GM21619 (cell line): ENCODE results near the gene ATP11A.

Experiments
- ATAC-seq: cut with Tn5 transposase; IDR thresholded peaks from one replicate; pipeline ENCODE4 v1.9.1; 2021; ENCODE audit not compliant: unreplicated experiment

Gene ATP11A

GRCh38 chr13:112690283-112690929 is 568 bp downstream of the ATP11A start:
- peak; percentile 19 for ATAC-seq

DNA sequence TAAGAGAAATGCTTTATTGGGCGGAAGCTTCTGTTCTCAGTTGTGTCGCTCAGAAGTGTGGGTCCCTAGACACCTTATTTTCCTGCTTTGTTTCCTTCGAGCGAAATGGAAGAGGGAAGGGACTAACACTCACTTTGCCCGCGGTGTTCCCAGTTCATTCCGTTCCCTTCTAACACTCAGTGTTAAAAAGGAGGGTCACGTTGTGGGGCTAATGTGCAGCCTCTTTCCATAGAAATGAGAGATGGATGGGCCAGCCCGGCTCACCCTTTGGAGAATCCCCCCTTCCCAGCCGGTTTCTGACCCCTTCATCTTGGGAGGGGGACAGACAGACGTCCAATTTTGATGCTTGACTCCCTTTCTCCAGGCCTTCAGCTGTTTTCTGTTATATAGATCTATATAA is 2.3 kb downstream of the ATP11A start:
- ATAC-seq, result no peak

GRCh38 chr13:112692586-112692985 is 2.7 kb downstream of the ATP11A start:
- no peak for ATAC-seq

DNA sequence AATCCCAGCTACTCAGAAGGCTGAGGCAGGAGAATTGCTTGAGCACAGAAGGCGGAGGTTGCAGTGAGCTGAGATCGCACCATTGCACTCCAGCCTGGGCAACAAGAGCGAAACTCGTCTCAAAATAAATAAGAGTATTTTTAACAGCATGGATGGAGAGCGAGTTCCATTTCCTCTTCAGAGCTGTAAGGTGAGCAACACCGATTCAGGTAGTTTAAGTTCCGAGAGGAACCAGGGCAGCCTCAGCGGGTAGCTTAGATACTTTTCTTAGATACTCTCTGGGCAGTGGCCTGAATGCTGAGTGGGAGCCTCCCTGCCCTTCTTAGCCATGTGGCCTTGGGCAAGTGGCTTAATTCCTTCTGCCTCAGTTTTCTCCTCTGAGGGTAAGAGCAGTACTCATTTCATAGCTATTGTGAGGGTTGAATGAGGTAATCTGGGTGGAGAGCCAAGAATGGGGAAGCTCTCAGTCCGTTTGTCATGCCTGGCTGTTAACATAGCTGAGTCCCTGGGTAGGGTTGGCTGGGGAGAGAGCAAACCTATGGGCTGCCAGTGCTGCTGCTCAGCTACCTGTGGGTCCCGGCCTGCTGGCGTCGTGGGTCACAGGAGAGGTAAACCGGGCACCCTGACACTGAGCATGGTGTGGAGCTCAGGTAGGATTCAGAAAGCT is 4.1 kb downstream of the ATP11A start:
- ATAC-seq, result no peak

DNA sequence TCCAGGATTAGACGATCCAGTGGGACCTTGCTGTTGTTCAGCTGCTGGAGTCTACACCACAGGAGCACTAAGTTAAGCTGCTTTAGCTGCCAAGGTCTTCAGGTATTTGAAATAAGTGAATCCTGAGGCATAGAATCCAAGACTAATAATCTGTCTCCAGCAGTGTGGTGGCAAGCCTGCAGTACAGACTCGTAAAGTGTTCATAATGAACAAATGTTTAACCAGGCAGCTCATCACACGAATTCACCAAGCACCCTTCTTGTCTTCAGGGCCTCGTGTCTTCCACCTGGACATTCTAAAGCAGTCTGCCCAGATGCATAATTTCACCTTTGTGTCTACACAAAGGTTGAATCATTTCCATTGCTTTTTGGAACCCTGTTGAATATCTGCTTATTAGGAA is 5.3 kb downstream of the ATP11A start:
- no peak for ATAC-seq

DNA sequence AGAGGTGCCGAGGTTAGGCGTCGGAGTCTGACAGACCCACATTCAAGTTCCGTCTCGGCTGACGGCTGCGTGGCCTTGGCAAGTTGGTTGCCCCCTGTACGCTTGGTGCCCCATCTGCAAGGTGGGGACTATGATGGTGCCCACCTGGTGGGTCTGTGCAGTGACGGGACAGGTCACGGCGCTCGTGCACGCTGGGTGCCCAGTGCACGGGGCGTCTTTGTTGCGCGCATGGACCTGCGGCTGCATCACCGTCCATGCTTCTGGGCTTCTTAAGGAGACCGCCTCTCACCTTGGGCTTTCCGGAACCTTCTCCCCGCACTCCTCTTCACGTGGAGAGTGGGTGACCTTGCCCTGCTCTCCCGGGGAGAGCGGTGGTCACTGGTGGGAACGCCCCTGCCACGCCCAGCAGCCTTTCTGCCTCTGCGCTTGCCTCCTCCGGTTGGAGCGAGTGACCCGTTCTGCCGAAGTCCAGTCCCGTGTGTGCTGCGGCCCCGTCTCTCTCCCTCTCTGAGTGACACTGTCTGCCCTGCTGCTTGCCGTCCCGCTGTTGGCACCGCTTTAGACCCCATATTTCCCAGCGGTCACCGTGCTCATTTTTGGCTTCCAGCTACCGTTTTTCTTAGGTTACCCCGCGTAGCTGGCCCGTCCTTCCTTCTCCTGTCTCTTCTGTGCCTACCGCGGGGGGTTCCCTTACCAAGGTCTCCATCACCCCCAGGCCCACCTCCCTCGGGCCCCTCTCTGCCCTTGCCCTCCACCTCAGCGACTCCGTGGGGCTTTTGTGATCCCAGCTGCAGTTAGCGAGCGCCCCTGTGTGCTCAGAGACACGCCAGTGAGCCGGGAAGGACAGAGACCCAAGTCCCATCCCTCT is 6.4 kb downstream of the ATP11A start:
- no peak for ATAC-seq

DNA sequence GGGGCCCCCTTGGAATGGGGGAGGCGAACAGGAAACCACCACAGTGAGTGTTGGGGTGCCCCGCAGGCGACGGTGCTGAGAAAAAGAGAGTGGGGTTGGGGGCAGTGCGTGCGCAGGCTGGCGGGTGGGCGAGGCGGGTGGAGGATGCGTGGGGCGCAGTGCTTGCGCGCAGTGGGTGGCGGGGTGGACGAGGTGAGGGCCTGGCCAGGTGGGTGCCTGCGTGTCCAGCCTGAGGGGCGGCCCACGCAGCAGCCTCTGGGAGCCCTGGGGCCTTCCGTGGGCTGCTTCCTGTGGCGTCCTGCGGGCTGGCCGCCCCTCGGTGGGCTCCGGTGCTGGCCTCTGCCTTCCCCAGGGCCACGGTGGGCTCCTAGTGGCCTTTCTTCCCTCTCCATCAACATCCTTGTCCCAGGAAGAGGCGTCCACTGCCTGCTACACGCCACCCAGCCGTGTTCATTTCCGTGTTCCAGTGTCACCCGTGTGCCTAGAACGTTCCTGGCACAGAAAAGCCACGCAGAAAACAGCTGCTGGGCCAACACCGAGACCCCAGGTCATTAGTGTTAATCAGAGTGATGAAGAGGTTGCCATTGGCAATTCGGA is 7.1 kb downstream of the ATP11A start:
- ATAC-seq, result no peak

DNA sequence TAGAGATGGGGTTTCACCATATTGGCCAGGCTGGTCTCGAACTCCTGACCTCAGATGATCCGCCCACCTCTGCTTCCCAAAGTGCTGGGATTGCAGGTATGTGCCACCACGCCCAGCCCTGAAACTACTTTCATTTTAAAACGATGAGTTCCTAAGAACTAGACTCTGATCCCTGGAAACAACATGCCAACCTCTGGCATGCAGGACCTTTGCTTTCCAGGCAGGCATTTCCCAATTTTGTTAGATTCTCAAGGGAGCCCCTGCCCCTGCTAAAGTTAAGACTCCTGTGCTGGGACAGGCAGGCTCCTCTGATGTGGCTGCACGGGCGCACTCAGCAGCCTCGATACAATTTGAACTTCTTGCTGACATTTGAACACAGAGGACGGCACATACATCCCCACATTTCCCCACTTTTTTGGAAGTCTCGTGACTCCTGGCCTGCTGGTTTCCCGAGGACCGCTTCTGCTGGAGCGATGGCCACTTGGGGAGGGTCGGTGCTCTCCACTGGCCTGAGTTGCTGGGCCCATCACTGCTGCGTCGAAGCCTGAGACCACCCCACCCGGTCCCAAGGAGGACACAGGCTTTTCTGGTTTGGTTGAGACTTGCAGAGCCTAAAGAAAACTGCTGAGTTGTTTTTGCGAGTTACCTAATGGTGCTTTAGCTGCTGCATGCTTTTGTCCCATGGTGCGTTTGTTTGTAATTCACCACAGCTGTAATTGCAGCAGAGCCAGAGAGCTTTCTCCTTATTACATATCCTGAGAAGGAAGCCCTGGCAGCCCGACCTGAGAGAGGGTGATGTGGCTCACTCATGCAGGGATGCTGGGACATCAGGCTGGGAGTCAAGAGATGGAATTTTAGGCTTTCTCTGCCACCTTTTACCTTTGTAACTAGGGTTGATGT is 8.2 kb downstream of the ATP11A start:
- ATAC-seq, result no peak

- ATAC-seq, result no peak
These were observed 9.6 kb downstream of the ATP11A start for GRCh38 chr13:112699322-112699918.

DNA sequence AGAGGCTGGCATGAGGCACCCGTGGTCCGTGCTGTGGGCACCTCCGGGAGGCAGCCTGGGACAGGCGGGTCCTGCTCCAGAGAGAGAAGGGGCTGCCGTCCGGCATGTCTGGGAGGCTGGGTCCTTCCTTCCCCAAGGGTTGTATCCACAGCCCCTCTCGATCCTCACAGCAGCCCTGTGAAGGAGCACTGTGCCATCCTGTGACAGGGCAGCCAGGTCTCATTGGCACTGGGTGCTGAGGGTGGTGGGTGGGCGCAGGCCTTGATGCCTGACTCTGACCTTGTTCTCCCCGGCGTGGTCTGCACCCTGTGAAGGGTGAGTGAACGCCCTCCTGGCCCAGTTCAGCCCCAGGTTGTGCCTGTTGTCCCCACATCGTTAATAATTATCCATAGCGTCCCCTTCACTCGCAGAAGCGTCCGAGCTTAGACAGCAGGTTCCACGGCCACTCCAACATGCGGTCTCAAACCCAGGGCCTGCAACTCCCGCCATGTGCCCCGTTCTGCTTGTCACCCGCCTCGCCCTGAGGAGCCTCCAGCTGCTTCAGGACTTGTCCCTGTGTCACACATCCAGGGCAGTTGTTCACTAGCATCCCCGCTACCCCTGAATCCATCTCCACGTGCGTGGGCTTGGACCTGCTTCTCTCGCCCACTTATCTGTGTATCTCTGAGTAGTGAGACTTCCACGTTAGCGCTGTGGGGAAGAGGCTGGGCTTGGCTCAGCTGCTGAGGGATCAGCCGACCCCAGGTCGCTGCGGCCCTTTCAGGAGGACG is 10.6 kb downstream of the ATP11A start:
- ATAC-seq, result no peak

- no peak for ATAC-seq
These were observed 12.6 kb downstream of the ATP11A start for GRCh38 chr13:112702341-112702985.

- no peak for ATAC-seq
These were observed 13.1 kb downstream of the ATP11A start for GRCh38 chr13:112702986-112703379.

GRCh38 chr13:112703449-112704284 is 13.8 kb downstream of the ATP11A start:
- ATAC-seq, result no peak

- ATAC-seq, result no peak
These were observed 14.7 kb downstream of the ATP11A start for GRCh38 chr13:112704308-112705145.

DNA sequence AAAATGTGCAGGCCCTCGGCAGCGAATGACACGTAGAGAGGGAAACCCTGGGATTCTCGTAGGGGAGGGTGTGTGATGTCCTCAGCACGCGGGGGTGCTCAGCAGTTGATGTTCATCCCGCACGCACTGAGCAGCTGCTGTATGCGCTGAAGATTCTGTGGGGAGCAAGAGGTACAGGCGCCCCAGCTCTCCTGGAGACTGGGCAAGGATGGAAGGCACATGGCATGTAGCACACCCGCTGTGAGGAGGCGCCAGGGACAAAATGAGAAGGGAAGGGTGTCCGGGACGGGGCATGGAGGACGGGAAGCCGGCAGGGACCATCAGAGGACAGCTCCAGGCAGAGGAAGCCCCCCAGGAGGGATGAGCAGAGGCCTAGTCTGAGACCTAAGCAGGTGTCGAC is 15.4 kb downstream of the ATP11A start:
- no peak for ATAC-seq

DNA sequence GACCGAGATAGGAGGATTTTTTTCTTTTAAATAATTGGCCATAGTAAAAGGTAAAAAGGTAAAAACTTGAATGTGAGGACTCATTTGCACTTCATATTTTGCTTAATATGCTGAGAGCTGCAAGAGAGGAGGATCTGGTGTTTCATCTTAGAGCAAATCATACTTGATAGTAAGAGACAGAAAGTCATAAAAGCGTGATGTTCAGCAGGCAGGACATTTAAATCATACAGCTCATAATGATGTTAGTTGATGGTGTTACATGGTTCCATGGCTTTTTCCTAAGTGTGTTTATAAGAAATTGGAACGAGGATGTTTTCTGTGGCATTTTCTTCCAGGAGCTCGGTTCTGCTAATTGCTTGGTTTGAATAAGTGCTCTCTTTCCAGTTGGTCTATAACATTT is 16.3 kb downstream of the ATP11A start:
- ATAC-seq, result no peak

DNA sequence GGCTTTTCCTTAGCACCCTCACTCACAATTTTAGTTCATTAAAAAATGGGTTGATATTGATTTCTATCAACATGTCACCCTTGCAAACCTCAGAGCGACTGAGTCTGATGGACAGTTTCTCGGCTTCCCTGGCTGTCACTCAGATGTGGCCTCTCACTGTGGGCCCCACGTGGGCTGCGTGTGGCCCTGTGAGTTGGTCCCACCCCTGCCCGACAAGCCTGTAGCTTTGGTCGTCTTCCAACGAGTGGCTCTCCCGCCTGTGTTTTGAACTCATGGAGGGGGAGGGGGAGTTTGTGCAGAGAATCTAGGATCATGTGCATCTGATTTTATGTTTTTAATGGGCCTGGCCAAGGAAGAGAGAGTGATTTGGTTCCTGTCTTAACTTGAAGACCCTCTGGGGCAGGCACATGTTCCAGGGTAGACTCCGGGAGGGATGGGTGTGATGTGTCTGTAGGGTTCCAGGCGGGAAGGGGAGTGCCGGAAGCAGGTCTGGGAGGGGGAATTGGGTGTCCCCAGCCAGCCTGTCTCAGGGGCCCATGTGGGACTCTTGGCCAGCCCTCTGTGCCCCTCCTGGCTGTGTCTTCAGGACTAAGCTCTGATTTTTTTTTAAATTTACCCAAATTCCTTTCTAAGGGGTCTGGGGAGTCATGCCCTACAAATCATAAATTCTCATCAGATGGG is 18.9 kb downstream of the ATP11A start:
- ATAC-seq, result no peak
